HepG2 (cell line): ENCODE measurements around the gene EPHB3. TPM values are rescaled to one million over a fixed set of nuclear protein-coding genes. Genes with fewer than 3 reads are reported as not detected.

Experiments
- ATAC-seq: fragments of 200-7000 bp; cut with Tn5 transposase; 3 replicates; pipeline ENCODE4 v1.9.1; 2020; ENCODE audit warnings: mild to moderate bottlenecking, moderate library complexity
- BruUV-seq: library from RNA; stranded (reverse); fragments of 400-500 nt; replicated peaks from 2 replicates; lab custom pipeline; 2021; lab: Mats Ljungman, UMichigan
- CTCF ChIA-PET: fragments of 300-600 bp; formaldehyde crosslinking; extraction: SDS; loops from one replicate; lab custom pipeline; 2021; ENCODE audit warnings: low total read pairs, inconsistent platforms, low intra/inter-chr PET ratio; lab: Yijun Ruan, JAX
- POLR2A ChIA-PET: fragments of 350-600 bp; sonication (Branson Sonifier 250); formaldehyde crosslinking; loops from one replicate; lab custom pipeline; 2020; ENCODE audit warnings: antibody characterized with exemption, inconsistent platforms; lab: Yijun Ruan, JAX
- DNase-seq: peaks from one replicate; pipeline ENCODE4 v3.0.0-alpha.2; 2015; ENCODE audit warnings: low spot score
- FAIRE-seq: peaks from 3 replicates; lab custom pipeline; 2011; peaks lifted over from hg19 to GRCh38; lab: Jason Lieb, UNC
- H2AFZ ChIP-seq: one replicate; pipeline ENCODE4 v1.6.1; 2011; ENCODE audit warnings: low read length, inconsistent platforms
- H3K27ac ChIP-seq: fragments of 300-600 bp; 3 replicates; pipeline ENCODE4 v1.8.0; 2011; ENCODE audit warnings: mixed run types, mild to moderate bottlenecking, mixed read lengths, low read length, inconsistent platforms; ENCODE audit not compliant: insufficient read depth; ENCODE audit errors: extremely low read length
- H3K27me3 ChIP-seq, 2 experiments: fragments of 200-600 bp in 1 of 2; 2 replicates in 1 of 2; 3 replicates in 1 of 2; pipeline versions ENCODE4 v1.6.0 to v1.8.0; 2011; ENCODE audit warnings: low read length in 2 of 2, mild to moderate bottlenecking in 2 of 2, moderate library complexity in 2 of 2, inconsistent platforms in 1 of 2; ENCODE audit not compliant: insufficient read depth in 2 of 2, control insufficient read depth in 1 of 2
- H3K36me3 ChIP-seq, 2 experiments: fragments of 200-600 bp in 1 of 2; replicated peaks in 1 of 2; 2 replicates in 1 of 2; 3 replicates in 1 of 2; pipeline versions ENCODE4 v1.5.1 to v1.8.0; 2011; ENCODE audit warnings: low read length in 2 of 2, inconsistent platforms in 1 of 2; ENCODE audit not compliant: insufficient read depth in 2 of 2, control insufficient read depth in 1 of 2
- H3K4me1 ChIP-seq: 2 replicates; pipeline ENCODE4 v1.5.1; 2012; ENCODE audit warnings: low read length, inconsistent platforms; ENCODE audit not compliant: insufficient read depth
- H3K4me2 ChIP-seq: 2 replicates; pipeline ENCODE4 v1.6.0; 2011; ENCODE audit warnings: low read depth, low read length, inconsistent platforms
- H3K4me3 ChIP-seq, 3 experiments: fragments of 200-600 bp in 1 of 3; sonication (generic), shearing (Covaris generic) in 1 of 3; replicated peaks in 1 of 3; 2 replicates each; pipeline ENCODE4 v1.5.1; 2011 to 2016; ENCODE audit warnings: low read length in 3 of 3, inconsistent platforms in 2 of 3, low read depth in 2 of 3, mild to moderate bottlenecking in 2 of 3, control low read depth in 1 of 3, mixed read lengths in 1 of 3; ENCODE audit not compliant: insufficient read depth in 1 of 3
- H3K79me2 ChIP-seq: one replicate; pipeline ENCODE4 v1.6.1; 2011; ENCODE audit warnings: low read length, inconsistent platforms; ENCODE audit not compliant: insufficient read depth
- H3K9ac ChIP-seq: 2 replicates; pipeline ENCODE4 v1.6.0; 2011; ENCODE audit warnings: mild to moderate bottlenecking, low read depth, low read length, inconsistent platforms; ENCODE audit not compliant: insufficient read depth
- H3K9me3 ChIP-seq: 2 replicates; pipeline ENCODE4 v1.5.1; 2012; ENCODE audit warnings: mild to moderate bottlenecking, low read length
- H4K20me1 ChIP-seq: 2 replicates; pipeline ENCODE4 v1.6.0; 2011; ENCODE audit warnings: inconsistent platforms, mild to moderate bottlenecking, low read length, moderate library complexity; ENCODE audit not compliant: insufficient read depth
- ETV6 ChIP-seq: sonication (generic); formaldehyde crosslinking; conservative IDR thresholded peaks from 2 replicates; pipeline ENCODE4 v1.4.0; 2020; ENCODE audit warnings: missing genetic modification reagents
- GTF2F1 ChIP-seq: fragments of 150-350 bp; IDR thresholded peaks from 2 replicates; pipeline ENCODE4 v1.6.1; 2014; ENCODE audit warnings: low read length
- JUND ChIP-seq: sonication (generic); formaldehyde crosslinking; IDR thresholded peaks from 2 replicates; pipeline ENCODE4 v1.8.0; 2022; ENCODE audit warnings: mild to moderate bottlenecking, missing genetic modification reagents
- RORA ChIP-seq: sonication (generic); formaldehyde crosslinking; IDR thresholded peaks from 2 replicates; pipeline ENCODE4 v1.5.0; 2020; ENCODE audit warnings: mild to moderate bottlenecking, missing genetic modification reagents, moderate library complexity
- SRY ChIP-seq: sonication (generic); formaldehyde crosslinking; IDR thresholded peaks from 2 replicates; pipeline ENCODE4 v1.8.0; 2022; ENCODE audit warnings: mild to moderate bottlenecking, missing genetic modification reagents
- ZBTB33 ChIP-seq: sonication (generic); formaldehyde crosslinking; IDR thresholded peaks from 2 replicates; pipeline ENCODE4 v1.4.0; 2020; ENCODE audit warnings: missing genetic modification reagents
- ZNF235 ChIP-seq: sonication (generic); formaldehyde crosslinking; IDR thresholded peaks from 2 replicates; pipeline ENCODE4 v1.8.1; 2023; ENCODE audit warnings: mild to moderate bottlenecking, missing genetic modification reagents, borderline replicate concordance
- ZNF512B ChIP-seq: sonication (generic); formaldehyde crosslinking; IDR thresholded peaks from 2 replicates; pipeline ENCODE4 v1.5.1; 2020; ENCODE audit warnings: missing genetic modification reagents, mild to moderate bottlenecking, borderline replicate concordance
- ZNF589 ChIP-seq: sonication (generic); formaldehyde crosslinking; conservative IDR thresholded peaks from 2 replicates; pipeline ENCODE4 v1.8.0; 2022; ENCODE audit warnings: mild to moderate bottlenecking, moderate library complexity, missing genetic modification reagents
- ZNF629 ChIP-seq: sonication (generic); formaldehyde crosslinking; conservative IDR thresholded peaks from 2 replicates; pipeline ENCODE4 v1.5.0; 2020; ENCODE audit warnings: missing genetic modification reagents
- ZNF644 ChIP-seq: IDR thresholded peaks from 2 replicates; pipeline ENCODE4 v1.6.1; 2016; ENCODE audit warnings: low read depth
- ZNF777 ChIP-seq: sonication (generic); formaldehyde crosslinking; IDR thresholded peaks from 2 replicates; pipeline ENCODE4 v1.4.0; 2020; ENCODE audit warnings: missing genetic modification reagents
- WGBS: methylation state at CpG from one replicate; pipeline ENCODE4 v1.1.6; 2017; ENCODE audit warnings: low lambda C conversion rate; 5-methylcytosine and 5-hydroxymethylcytosine counted together
- in situ Hi-C: cut with HindIII; loops from 2 replicates; pipeline ENCODE4 v1.10.0; 2017; ENCODE audit warnings: low pct_unique_long_range_greater_than_20kb; ENCODE audit not compliant: extremely low pct_ligation_motif_present
- intact Hi-C: fragments of 100-400 bp; cut with micrococcal nuclease; formaldehyde crosslinking; loops from one replicate; pipeline ENCODE4 v1.10.0; 2022; ENCODE audit not compliant: unreplicated experiment
- polyA plus RNA-seq, 8 experiments: library from polyadenylated mRNA; depleted of rRNA in 3 of 8; stranded (reverse) in 7 of 8; unstranded in 1 of 8; fragments of >200 nt; fragmentation: Illumina TruSeq in 4 of 8; extraction: Trizol in 4 of 8; gene quantifications; 2 replicates each; pipeline versions ENCODE4 v1.2.1 to v1.2.3, GENCODE V29; 2011 to 2016; ENCODE audit warnings: low read depth in 4 of 8, missing spikeins in 1 of 8, mixed read lengths in 1 of 8; ENCODE audit not compliant: insufficient read depth in 1 of 8
- total RNA-seq, 5 experiments: library from RNA; depleted of rRNA; stranded (reverse); fragments of >200 nt; fragmentation: Illumina TruSeq; extraction: Trizol; gene quantifications; 2 replicates each; pipeline ENCODE4 v1.2.3, GENCODE V29; 2016; ENCODE audit warnings: low read depth in 1 of 5
- TF ChIP-seq, protein P1 (sequence below): IDR thresholded peaks from 2 replicates; pipeline ENCODE4 v1.6.1; 2018; ENCODE audit warnings: missing genetic modification reagents, mild to moderate bottlenecking, missing compliant biosample characterization
- TF ChIP-seq, protein P2 (sequence below): sonication (generic); formaldehyde crosslinking; IDR thresholded peaks from 2 replicates; pipeline ENCODE4 v1.5.1; 2020; ENCODE audit warnings: mild to moderate bottlenecking, missing genetic modification reagents, moderate library complexity

The EPHB3 gene
- total and polyA plus RNA-seq, 2 of the 13 experiments (the other 11 are each of a cell fraction or from before 2014, with no cell fraction given), result 0.01 TPM; not detected in 1

- no peaks in the 10 kb centered on the region for H4K20me1 ChIP-seq
- POLR2A ChIA-PET, result interaction anchor here (0.6 kb wide), 1 partner anchor 15 kb away, joined by 3 read pairs; no protein-coding TSS in a partner anchor
- no peaks in the 10 kb centered on the region for H3K9me3 ChIP-seq
- H3K79me2 ChIP-seq, result no peaks in the 10 kb centered on the region
- no peak overlapping the region for H2AFZ ChIP-seq
- in situ Hi-C loops, result no loop called here
- ATAC-seq, result no peak
- DNase-seq, result no peak
- FAIRE-seq, result no peak
- BruUV-seq, result no TSS peak
- H3K27ac ChIP-seq, result no peak overlapping the region
- H3K4me3 ChIP-seq, result no peak overlapping the region
- H3K4me1 ChIP-seq, result no peaks in the 10 kb centered on the region
- H3K27me3 ChIP-seq, result peaks cover 0 to 30% of the 10 kb centered on the region in 2 experiments; a peak in 2 of 5 replicates
- H3K9ac ChIP-seq, result no peak overlapping the region
- no peak overlapping the region for H3K4me2 ChIP-seq
- intact Hi-C loops, result no loop called here
- no peaks in the 10 kb centered on the region for H3K36me3 ChIP-seq
- 14% methylated on average over 6 of the region's 6 CpGs for WGBS
- CTCF ChIA-PET, result no interaction called here
- TF ChIP-seq ZNF629, result no peak
- TF ChIP-seq ETV6 (CRISPR knock-in tag), result no peak
- no peak for TF ChIP-seq ZNF777 (CRISPR knock-in tag)
- no peak for TF ChIP-seq RORA (CRISPR knock-in tag)
- no peak for TF ChIP-seq ZBTB33
- TF ChIP-seq JUND, result no peak
- no peak for TF ChIP-seq ZNF512B (CRISPR knock-in tag)
- TF ChIP-seq GTF2F1, result no peak
- TF ChIP-seq SRY (CRISPR knock-in tag), result no peak
- TF ChIP-seq ZNF644, result no peak
- TF ChIP-seq, protein P1, sequence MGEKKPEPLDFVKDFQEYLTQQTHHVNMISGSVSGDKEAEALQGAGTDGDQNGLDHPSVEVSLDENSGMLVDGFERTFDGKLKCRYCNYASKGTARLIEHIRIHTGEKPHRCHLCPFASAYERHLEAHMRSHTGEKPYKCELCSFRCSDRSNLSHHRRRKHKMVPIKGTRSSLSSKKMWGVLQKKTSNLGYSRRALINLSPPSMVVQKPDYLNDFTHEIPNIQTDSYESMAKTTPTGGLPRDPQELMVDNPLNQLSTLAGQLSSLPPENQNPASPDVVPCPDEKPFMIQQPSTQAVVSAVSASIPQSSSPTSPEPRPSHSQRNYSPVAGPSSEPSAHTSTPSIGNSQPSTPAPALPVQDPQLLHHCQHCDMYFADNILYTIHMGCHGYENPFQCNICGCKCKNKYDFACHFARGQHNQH (CRISPR knock-in tag), result no peak
- TF ChIP-seq, protein P2, sequence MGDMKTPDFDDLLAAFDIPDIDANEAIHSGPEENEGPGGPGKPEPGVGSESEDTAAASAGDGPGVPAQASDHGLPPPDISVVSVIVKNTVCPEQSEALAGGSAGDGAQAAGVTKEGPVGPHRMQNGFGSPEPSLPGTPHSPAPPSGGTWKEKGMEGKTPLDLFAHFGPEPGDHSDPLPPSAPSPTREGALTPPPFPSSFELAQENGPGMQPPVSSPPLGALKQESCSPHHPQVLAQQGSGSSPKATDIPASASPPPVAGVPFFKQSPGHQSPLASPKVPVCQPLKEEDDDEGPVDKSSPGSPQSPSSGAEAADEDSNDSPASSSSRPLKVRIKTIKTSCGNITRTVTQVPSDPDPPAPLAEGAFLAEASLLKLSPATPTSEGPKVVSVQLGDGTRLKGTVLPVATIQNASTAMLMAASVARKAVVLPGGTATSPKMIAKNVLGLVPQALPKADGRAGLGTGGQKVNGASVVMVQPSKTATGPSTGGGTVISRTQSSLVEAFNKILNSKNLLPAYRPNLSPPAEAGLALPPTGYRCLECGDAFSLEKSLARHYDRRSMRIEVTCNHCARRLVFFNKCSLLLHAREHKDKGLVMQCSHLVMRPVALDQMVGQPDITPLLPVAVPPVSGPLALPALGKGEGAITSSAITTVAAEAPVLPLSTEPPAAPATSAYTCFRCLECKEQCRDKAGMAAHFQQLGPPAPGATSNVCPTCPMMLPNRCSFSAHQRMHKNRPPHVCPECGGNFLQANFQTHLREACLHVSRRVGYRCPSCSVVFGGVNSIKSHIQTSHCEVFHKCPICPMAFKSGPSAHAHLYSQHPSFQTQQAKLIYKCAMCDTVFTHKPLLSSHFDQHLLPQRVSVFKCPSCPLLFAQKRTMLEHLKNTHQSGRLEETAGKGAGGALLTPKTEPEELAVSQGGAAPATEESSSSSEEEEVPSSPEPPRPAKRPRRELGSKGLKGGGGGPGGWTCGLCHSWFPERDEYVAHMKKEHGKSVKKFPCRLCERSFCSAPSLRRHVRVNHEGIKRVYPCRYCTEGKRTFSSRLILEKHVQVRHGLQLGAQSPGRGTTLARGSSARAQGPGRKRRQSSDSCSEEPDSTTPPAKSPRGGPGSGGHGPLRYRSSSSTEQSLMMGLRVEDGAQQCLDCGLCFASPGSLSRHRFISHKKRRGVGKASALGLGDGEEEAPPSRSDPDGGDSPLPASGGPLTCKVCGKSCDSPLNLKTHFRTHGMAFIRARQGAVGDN (CRISPR knock-in tag), result no peak
- TF ChIP-seq ZNF235 (CRISPR knock-in tag), result no peak
- no peak for TF ChIP-seq ZNF589 (CRISPR knock-in tag)
Measured at GRCh38 chr3:184590795-184591194, 29.2 kb downstream of the EPHB3 start.
